Measurements from ENCODE around the gene PRR12.
"Not testable (repeated sequence)": the region's sequence is repeated elsewhere in the genome, so short reads cannot be mapped to it uniquely, and the experiment has no call there.

Gene PRR12

GRCh38 chr19:49632576-49632975, 41.6 kb downstream of the PRR12 start:
- Mint-ChIP-seq H3K4me1 (peaks cover 8% of the 10 kb centered on the region), H3K27ac (no peak overlapping the region), H3K4me3 (no peak overlapping the region), H3K36me3 (peaks cover 3% of the 10 kb centered on the region), H3K9me3 (no peaks in the 10 kb centered on the region), H3K27me3 (no peaks in the 10 kb centered on the region)
- ATAC-seq (ENCODE audit: low read depth) (no peak), DNase-seq (ENCODE audit: low spot score in 2 of 2) (no peak)

GRCh38 chr19:49633273-49633672, 42.3 kb downstream of the PRR12 start:
- not testable (repeated sequence) for H3K36me3 Mint-ChIP-seq; H3K9me3 Mint-ChIP-seq; H3K4me3 Mint-ChIP-seq; H3K27me3 Mint-ChIP-seq; ATAC-seq (ENCODE audit: low read depth); H3K27ac Mint-ChIP-seq; DNase-seq (ENCODE audit: low spot score in 2 of 2)
- H3K4me1 Mint-ChIP-seq: peaks cover 13% of the 10 kb centered on the region

- no peak for ATAC-seq (ENCODE audit: low read depth)
- Mint-ChIP-seq H3K27ac (peak overlapping the region; percentile 31), H3K4me3 (no peak overlapping the region), H3K27me3 (no peaks in the 10 kb centered on the region), H3K9me3 (no peaks in the 10 kb centered on the region), H3K4me1 (peaks cover 20% of the 10 kb centered on the region), H3K36me3 (no peaks in the 10 kb centered on the region)
- no peak for DNase-seq (ENCODE audit: low spot score in 2 of 2)
Observed at GRCh38 chr19:49635530-49636232, 44.7 kb downstream of the PRR12 start.

- no peak overlapping the region for H3K27ac Mint-ChIP-seq
- H3K27me3 Mint-ChIP-seq: no peaks in the 10 kb centered on the region
- ATAC-seq (ENCODE audit: low read depth) (no peak), DNase-seq (ENCODE audit: low spot score in 2 of 2) (no peak)
- H3K9me3 Mint-ChIP-seq: no peaks in the 10 kb centered on the region
- H3K4me1 Mint-ChIP-seq: peaks cover 24% of the 10 kb centered on the region
- no peaks in the 10 kb centered on the region for H3K36me3 Mint-ChIP-seq
- no peak overlapping the region for H3K4me3 Mint-ChIP-seq
Observed at GRCh38 chr19:49636233-49636932, 45.4 kb downstream of the PRR12 start.

GRCh38 chr19:49637821-49638738, 47.1 kb downstream of the PRR12 start:
- Mint-ChIP-seq H3K27ac (peak overlapping the region; percentile 25), H3K4me1 (peaks cover 30% of the 10 kb centered on the region), H3K9me3 (no peaks in the 10 kb centered on the region), H3K4me3 (peak overlapping the region; percentile 46), H3K27me3 (no peaks in the 10 kb centered on the region), H3K36me3 (no peaks in the 10 kb centered on the region)
- ATAC-seq (ENCODE audit: low read depth) (no peak), DNase-seq (ENCODE audit: low spot score in 2 of 2) (peak in 1 of 2 donors; percentile 18)

GRCh38 chr19:49639401-49640112, 48.6 kb downstream of the PRR12 start:
- no peak for ATAC-seq (ENCODE audit: low read depth)
- Mint-ChIP-seq H3K27me3 (no peaks in the 10 kb centered on the region), H3K4me3 (peak overlapping the region; percentile 92), H3K4me1 (peaks cover 39% of the 10 kb centered on the region), H3K27ac (peak overlapping the region; percentile 98), H3K9me3 (no peaks in the 10 kb centered on the region), H3K36me3 (peaks cover 4% of the 10 kb centered on the region)
- peak in 1 of 2 donors; percentile 21 for DNase-seq (ENCODE audit: low spot score in 2 of 2)

GRCh38 chr19:49640113-49640898, 49.3 kb downstream of the PRR12 start, which contains the start of gene RRAS:
Gene RRAS (minus strand): TSS chr19:49640143. CDS start chr19:49640098, 45 bp downstream.
- DNase-seq (ENCODE audit: low spot score in 2 of 2) (peak; percentile 97 to 100), ATAC-seq (ENCODE audit: low read depth) (peak; percentile 65)
- H3K9me3 Mint-ChIP-seq: no peaks in the 10 kb centered on the region
- H3K4me1 Mint-ChIP-seq: peaks cover 42% of the 10 kb centered on the region
- H3K27me3 Mint-ChIP-seq: no peaks in the 10 kb centered on the region
- peak within 1 kb of the TSS; percentile 98 for H3K27ac Mint-ChIP-seq
- H3K36me3 Mint-ChIP-seq: peaks cover 5% of the 10 kb centered on the region
- peak within 1 kb of the TSS; percentile 92 for H3K4me3 Mint-ChIP-seq

GRCh38 chr19:49641688-49642491, 50.9 kb downstream of the PRR12 start, which contains the start of gene SCAF1:
Gene SCAF1 (plus strand): TSS chr19:49642209. CDS start chr19:49645027, 2,818 bp downstream.
- Mint-ChIP-seq H3K9me3 (no peaks in the 10 kb centered on the region), H3K4me1 (peaks cover 46% of the 10 kb centered on the region), H3K27me3 (no peaks in the 10 kb centered on the region), H3K4me3 (peak within 1 kb of the TSS; percentile 92), H3K27ac (peak within 1 kb of the TSS; percentile 98), H3K36me3 (peaks cover 11% of the 10 kb centered on the region)
- DNase-seq (ENCODE audit: low spot score in 2 of 2): peak; percentile 96 to 99
- peak; percentile 68 for ATAC-seq (ENCODE audit: low read depth)

GRCh38 chr19:49642492-49643035, 51.6 kb downstream of the PRR12 start:
- ATAC-seq (ENCODE audit: low read depth) (no peak), DNase-seq (ENCODE audit: low spot score in 2 of 2) (peak in 1 of 2 donors; percentile 25)
- no peaks in the 10 kb centered on the region for H3K9me3 Mint-ChIP-seq
- H3K36me3 Mint-ChIP-seq: peaks cover 11% of the 10 kb centered on the region
- H3K27me3 Mint-ChIP-seq: no peaks in the 10 kb centered on the region
- H3K27ac Mint-ChIP-seq: peak overlapping the region; percentile 98
- H3K4me3 Mint-ChIP-seq: peak overlapping the region; percentile 92
- peaks cover 43% of the 10 kb centered on the region for H3K4me1 Mint-ChIP-seq

- H3K36me3 Mint-ChIP-seq: peaks cover 11% of the 10 kb centered on the region
- DNase-seq (ENCODE audit: low spot score in 2 of 2) (no peak), ATAC-seq (ENCODE audit: low read depth) (no peak)
- no peak overlapping the region for H3K4me3 Mint-ChIP-seq
- H3K27ac Mint-ChIP-seq: no peak overlapping the region
- no peaks in the 10 kb centered on the region for H3K27me3 Mint-ChIP-seq
- H3K9me3 Mint-ChIP-seq: no peaks in the 10 kb centered on the region
- peaks cover 37% of the 10 kb centered on the region for H3K4me1 Mint-ChIP-seq
Observed at GRCh38 chr19:49643466-49643865, 52.5 kb downstream of the PRR12 start.

GRCh38 chr19:49645592-49645991, 54.6 kb downstream of the PRR12 start:
- H3K9me3 Mint-ChIP-seq: no peaks in the 10 kb centered on the region
- H3K4me3 Mint-ChIP-seq: no peak overlapping the region
- no peak overlapping the region for H3K27ac Mint-ChIP-seq
- peaks cover 11% of the 10 kb centered on the region for H3K36me3 Mint-ChIP-seq
- ATAC-seq (ENCODE audit: low read depth) (no peak), DNase-seq (ENCODE audit: low spot score in 2 of 2) (no peak)
- H3K4me1 Mint-ChIP-seq: peaks cover 30% of the 10 kb centered on the region
- no peaks in the 10 kb centered on the region for H3K27me3 Mint-ChIP-seq

- H3K27ac Mint-ChIP-seq: no peak overlapping the region
- peaks cover 12% of the 10 kb centered on the region for H3K36me3 Mint-ChIP-seq
- peaks cover 26% of the 10 kb centered on the region for H3K4me1 Mint-ChIP-seq
- no peaks in the 10 kb centered on the region for H3K27me3 Mint-ChIP-seq
- no peak overlapping the region for H3K4me3 Mint-ChIP-seq
- ATAC-seq (ENCODE audit: low read depth): no peak
- DNase-seq (ENCODE audit: low spot score in 2 of 2): no peak
- no peaks in the 10 kb centered on the region for H3K9me3 Mint-ChIP-seq
Observed at GRCh38 chr19:49645995-49646394, 55.0 kb downstream of the PRR12 start.
